Fibroblast of peridontal ligament (primary cell): ENCODE results near the gene CBLB.
A peak's percentile ranks its signal among the peaks of the same experiment; 100 is the strongest.
"Not testable (repeated sequence)": the region's sequence is repeated elsewhere in the genome, so short reads cannot be mapped to it uniquely, and the experiment has no call there.

ENCODE experiments used
- DNase-seq: peaks from one replicate; pipeline ENCODE4 v3.0.0-alpha.2; 2010; ENCODE audit errors: extremely low read depth

CBLB gene

GRCh38 chr3:105821433-105821832, 47.4 kb downstream of the CBLB start:
- DNase-seq = no peak

- no peak for DNase-seq
Observed at GRCh38 chr3:105816833-105817232, 52.0 kb downstream of the CBLB start.

- not testable (repeated sequence) for DNase-seq
Observed at GRCh38 chr3:105815331-105815730, 53.5 kb downstream of the CBLB start.

- no peak for DNase-seq
Observed at GRCh38 chr3:105813710-105814109, 55.1 kb downstream of the CBLB start.

GRCh38 chr3:105812194-105812586, 56.6 kb downstream of the CBLB start:
- no peak for DNase-seq

- DNase-seq = no peak
Observed at GRCh38 chr3:105811518-105812193, 57.2 kb downstream of the CBLB start.

- DNase-seq = no peak
Observed at GRCh38 chr3:105809208-105809888, 59.5 kb downstream of the CBLB start.

- no peak for DNase-seq
Observed at GRCh38 chr3:105807701-105808100, 61.1 kb downstream of the CBLB start.

GRCh38 chr3:105807146-105807545, 61.7 kb downstream of the CBLB start:
- DNase-seq = no peak

GRCh38 chr3:105806359-105806758, 62.5 kb downstream of the CBLB start:
- peak; percentile 79 for DNase-seq

- DNase-seq = no peak
Observed at GRCh38 chr3:105805404-105805803, 63.4 kb downstream of the CBLB start.

GRCh38 chr3:105802118-105802706, 66.6 kb downstream of the CBLB start:
- DNase-seq = no peak

GRCh38 chr3:105801397-105801796, 67.4 kb downstream of the CBLB start:
- no peak for DNase-seq

GRCh38 chr3:105800320-105800719, 68.5 kb downstream of the CBLB start:
- DNase-seq = no peak

- no peak for DNase-seq
Observed at GRCh38 chr3:105799286-105799685, 69.5 kb downstream of the CBLB start.

- DNase-seq = no peak
Observed at GRCh38 chr3:105798381-105798934, 70.4 kb downstream of the CBLB start.

- no peak for DNase-seq
Observed at GRCh38 chr3:105793040-105793439, 75.8 kb downstream of the CBLB start.

GRCh38 chr3:105791919-105792786, 76.7 kb downstream of the CBLB start:
- DNase-seq = peak; percentile 95

- DNase-seq = peak; percentile 70
Observed at GRCh38 chr3:105791131-105791530, 77.7 kb downstream of the CBLB start.

- no peak for DNase-seq
Observed at GRCh38 chr3:105790534-105790933, 78.3 kb downstream of the CBLB start.

- peak; percentile 38 for DNase-seq
Observed at GRCh38 chr3:105788593-105788992, 80.2 kb downstream of the CBLB start.

GRCh38 chr3:105787453-105787852, 81.4 kb downstream of the CBLB start:
- DNase-seq = no peak
